Measurements from ENCODE around the gene CACNA1F. TPM values are rescaled to one million over a fixed set of nuclear protein-coding genes. Genes with fewer than 3 reads are reported as not detected.
A peak's percentile ranks its signal among the peaks of the same experiment; 100 is the strongest.

Gene CACNA1F
- total and polyA plus RNA-seq, 9 of the 15 experiments (the other 6 are each of a cell fraction or from before 2014, with no cell fraction given): under 0.01 to 0.41 (median 0.03) TPM; not detected in 3

GRCh38 chrX:49186125-49187027, 46.8 kb downstream of the CACNA1F start, which contains the start of gene PRICKLE3 (continued):
- TF ChIP-seq TCF7L2 (IDR thresholded peaks at IDR 0.05; ENCODE audit: low read depth, low read length) (no peak), CGGBP1 (CRISPR knock-in tag; IDR thresholded peaks at IDR 0.05) (no peak), IRF2 (CRISPR knock-in tag; IDR thresholded peaks at IDR 0.05) (no peak), KDM1A (IDR thresholded peaks at IDR 0.05) (no peak), SETDB1 (IDR thresholded peaks at IDR 0.05; ENCODE audit: low read length) (no peak), HMG20B (CRISPR knock-in tag; IDR thresholded peaks at IDR 0.05) (no peak), GTF2B (IDR thresholded peaks at IDR 0.05; ENCODE audit: extremely low read depth, insufficient read length) (no peak), ZFP36 (IDR thresholded peaks at IDR 0.05; ENCODE audit: low read depth, low read length, partially characterized antibody) (no peak), KLF13 (tag; IDR thresholded peaks at IDR 0.05; ENCODE audit: borderline replicate concordance, low read depth) (no peak; the same call in 1 of the 2 replicates), ZNF12 (CRISPR knock-in tag; IDR thresholded peaks at IDR 0.05) (no peak), ZNF696 (CRISPR knock-in tag; conservative IDR thresholded peaks at IDR 0.05) (no peak), SAFB2 (IDR thresholded peaks at IDR 0.05; ENCODE audit: borderline replicate concordance, low read depth, low read length, severe bottlenecking) (no peak), CTCF (IDR thresholded peaks at IDR 0.05 in 2 of 3, conservative IDR thresholded peaks at IDR 0.05 in 1 of 3; ENCODE audit: insufficient read depth in 2 of 3, low read depth in 1 of 3, low read length in 3 of 3) (peak; percentile 57 to 65 (median 61)), ZNF277 (CRISPR knock-in tag; IDR thresholded peaks at IDR 0.05; ENCODE audit: borderline replicate concordance) (no peak), TRIM25 (IDR thresholded peaks at IDR 0.05; ENCODE audit: borderline replicate concordance) (no peak), PBX2 (CRISPR knock-in tag; IDR thresholded peaks at IDR 0.05; ENCODE audit: low read depth) (no peak), PBX2 (tag; conservative IDR thresholded peaks at IDR 0.05; ENCODE audit: low read depth) (no peak)
